Parathyroid adenoma (tissue), 2 donors: ENCODE results near the gene CYP1A2.

ENCODE experiments used
- H2AFZ ChIP-seq: fragments of 300-600 bp; sonication (generic); one replicate; pipeline ENCODE4 v1.7.0; 2017; ENCODE audit warnings: antibody characterized with exemption, mild to moderate bottlenecking
- H3K27ac ChIP-seq: fragments of 300-600 bp; sonication (generic); one replicate; pipeline ENCODE4 v1.7.0; 2017
- H3K27me3 ChIP-seq: fragments of 300-600 bp; sonication (generic); one replicate; pipeline ENCODE4 v1.7.0; 2017; ENCODE audit warnings: low read length; ENCODE audit not compliant: control insufficient read depth, insufficient read depth
- H3K36me3 ChIP-seq: fragments of 300-600 bp; sonication (generic); one replicate; pipeline ENCODE4 v1.7.0; 2017; ENCODE audit warnings: low read length; ENCODE audit not compliant: control insufficient read depth, insufficient read depth
- H3K4me1 ChIP-seq: fragments of 300-600 bp; sonication (generic); one replicate; pipeline ENCODE4 v1.7.0; 2017; ENCODE audit warnings: control low read depth
- H3K4me2 ChIP-seq: fragments of 300-600 bp; sonication (generic); one replicate; pipeline ENCODE4 v1.7.0; 2017; ENCODE audit warnings: low read length
- H3K4me3 ChIP-seq: fragments of 300-600 bp; sonication (generic); one replicate; pipeline ENCODE4 v1.7.0; 2017; ENCODE audit warnings: low read depth, low read length
- H3K79me2 ChIP-seq: fragments of 300-600 bp; sonication (generic); one replicate; pipeline ENCODE4 v1.7.0; 2017; ENCODE audit warnings: control low read depth
- H3K9ac ChIP-seq: fragments of 300-600 bp; sonication (generic); one replicate; pipeline ENCODE4 v1.7.0; 2017; ENCODE audit warnings: mild to moderate bottlenecking
- H3K9me3 ChIP-seq: fragments of 300-600 bp; sonication (generic); one replicate; pipeline ENCODE4 v1.7.0; 2017; ENCODE audit warnings: low read length; ENCODE audit not compliant: control insufficient read depth
- CTCF ChIP-seq: fragments of 300-600 bp; sonication (generic); IDR thresholded peaks from one replicate; pipeline ENCODE4 v1.7.0; 2017; ENCODE audit warnings: antibody characterized with exemption, mild to moderate bottlenecking
- donor health status: primary hyperparathyroidism.

Gene CYP1A2

GRCh38 chr15:74800559-74801094 lies 52.0 kb downstream of the CYP1A2 start:
- Histone ChIP-seq H3K79me2 (no peaks in the 10 kb centered on the region), H2AFZ (no peak overlapping the region), H3K4me2 (no peak overlapping the region), H3K4me3 (no peak overlapping the region), H3K27me3 (no peaks in the 10 kb centered on the region), H3K36me3 (no peaks in the 10 kb centered on the region), H3K27ac (no peak overlapping the region), H3K4me1 (no peaks in the 10 kb centered on the region), H3K9me3 (no peaks in the 10 kb centered on the region), H3K9ac (no peak overlapping the region)
- TF ChIP-seq CTCF, result no peak

- no peak for TF ChIP-seq CTCF
- Histone ChIP-seq H3K27ac (no peak overlapping the region), H3K36me3 (no peaks in the 10 kb centered on the region), H3K9me3 (no peaks in the 10 kb centered on the region), H2AFZ (no peak overlapping the region), H3K79me2 (no peaks in the 10 kb centered on the region), H3K27me3 (no peaks in the 10 kb centered on the region), H3K4me3 (no peak overlapping the region), H3K9ac (no peak overlapping the region), H3K4me1 (no peaks in the 10 kb centered on the region), H3K4me2 (no peak overlapping the region)
Measured at GRCh38 chr15:74801311-74801997, 52.8 kb downstream of the CYP1A2 start.

GRCh38 chr15:74802290-74802689 lies 53.6 kb downstream of the CYP1A2 start:
- no peak overlapping the region for H3K4me2 ChIP-seq
- H2AFZ ChIP-seq, result no peak overlapping the region
- no peaks in the 10 kb centered on the region for H3K9me3 ChIP-seq
- no peaks in the 10 kb centered on the region for H3K36me3 ChIP-seq
- TF ChIP-seq CTCF, result no peak
- H3K4me3 ChIP-seq, result no peak overlapping the region
- H3K27me3 ChIP-seq, result no peaks in the 10 kb centered on the region
- no peak overlapping the region for H3K27ac ChIP-seq
- no peaks in the 10 kb centered on the region for H3K79me2 ChIP-seq
- H3K4me1 ChIP-seq, result no peaks in the 10 kb centered on the region
- H3K9ac ChIP-seq, result no peak overlapping the region

- Histone ChIP-seq H3K27ac (no peak overlapping the region), H3K9me3 (no peaks in the 10 kb centered on the region)
Measured at GRCh38 chr15:74802862-74803447, 54.3 kb downstream of the CYP1A2 start.

More at GRCh38 chr15:74802862-74803447, 54.3 kb downstream of the CYP1A2 start:
- Histone ChIP-seq H3K4me2 (no peak overlapping the region), H3K27me3 (no peaks in the 10 kb centered on the region), H3K79me2 (no peaks in the 10 kb centered on the region), H2AFZ (no peak overlapping the region), H3K36me3 (no peaks in the 10 kb centered on the region), H3K4me1 (no peaks in the 10 kb centered on the region), H3K4me3 (no peak overlapping the region), H3K9ac (no peak overlapping the region)
- no peak for TF ChIP-seq CTCF
